22Rv1 (cell line): ENCODE results near the gene LRMDA.

Experiments
- CTCF ChIP-seq: fragments of 450-650 bp; IDR thresholded peaks from 2 replicates; pipeline ENCODE4 v1.5.1; 2017; ENCODE audit warnings: mild to moderate bottlenecking
- ZFX ChIP-seq: fragments of 450-650 bp; IDR thresholded peaks from 2 replicates; pipeline ENCODE4 v1.6.1; 2017; ENCODE audit warnings: antibody characterized with exemption, borderline replicate concordance

GRCh38 chr10:75665707-75666106 lies 234.3 kb downstream of the LRMDA start:
- TF ChIP-seq CTCF: no peak
- no peak for TF ChIP-seq ZFX
